PFSK-1 (cell line): ENCODE measurements around the gene TELO2.

Source experiments
- FOXP2 ChIP-seq: optimal IDR thresholded peaks from 2 replicates; pipeline ENCODE3; 2011; ENCODE audit warnings: borderline replicate concordance, control low read depth, inconsistent platforms; ENCODE audit not compliant: insufficient read depth; ENCODE audit errors: extremely low read length, extremely low read depth
- POLR2AphosphoS5 ChIP-seq: IDR thresholded peaks from 2 replicates; pipeline ENCODE4 v1.6.1; 2012; ENCODE audit warnings: low read depth, mild to moderate bottlenecking, control low read depth, low read length, moderate library complexity
- SIN3A ChIP-seq: IDR thresholded peaks from 2 replicates; pipeline ENCODE4 v1.6.1; 2012; ENCODE audit warnings: mild to moderate bottlenecking, low read length, moderate library complexity, borderline replicate concordance; ENCODE audit not compliant: insufficient read depth
- TAF1 ChIP-seq: IDR thresholded peaks from 2 replicates; pipeline ENCODE4 v1.6.1; 2012; ENCODE audit warnings: low read length, control low read depth, borderline replicate concordance; ENCODE audit not compliant: insufficient read depth
- TF ChIP-seq, protein P1 (sequence below), 2 experiments: IDR thresholded peaks; 2 replicates each; pipeline versions ENCODE4 v1.6.1 to v1.8.0; 2011 to 2012; ENCODE audit warnings: low read depth in 2 of 2, low read length in 2 of 2, control low read depth in 1 of 2, inconsistent platforms in 1 of 2, mild to moderate bottlenecking in 1 of 2, moderate library complexity in 1 of 2; ENCODE audit not compliant: insufficient read depth in 1 of 2

Gene TELO2

DNA sequence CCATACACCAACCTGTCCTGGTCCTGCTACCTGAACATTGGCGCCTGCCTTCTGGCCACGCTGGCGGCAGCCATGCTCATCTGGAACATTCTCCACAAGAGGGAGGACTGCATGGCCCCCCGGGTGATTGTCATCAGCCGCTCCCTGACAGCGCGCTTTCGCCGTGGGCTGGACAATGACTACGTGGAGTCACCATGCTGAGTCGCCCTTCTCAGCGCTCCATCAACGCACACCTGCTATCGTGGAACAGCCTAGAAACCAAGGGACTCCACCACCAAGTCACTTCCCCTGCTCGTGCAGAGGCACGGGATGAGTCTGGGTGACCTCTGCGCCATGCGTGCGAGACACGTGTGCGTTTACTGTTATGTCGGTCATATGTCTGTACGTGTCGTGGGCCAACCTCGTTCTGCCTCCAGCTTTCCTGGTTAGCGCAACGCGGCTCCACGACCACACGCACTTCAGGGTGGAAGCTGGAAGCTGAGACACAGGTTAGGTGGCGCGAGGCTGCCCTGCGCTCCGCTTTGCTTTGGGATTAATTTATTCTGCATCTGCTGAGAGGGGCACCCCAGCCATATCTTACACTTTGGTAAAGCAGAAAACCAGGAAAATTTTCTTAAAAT is 61.8 kb downstream of the TELO2 start:
- TF ChIP-seq TAF1 (no peak), FOXP2 (no peak), POLR2AphosphoS5 (no peak), SIN3A (no peak)
- TF ChIP-seq, protein P1, sequence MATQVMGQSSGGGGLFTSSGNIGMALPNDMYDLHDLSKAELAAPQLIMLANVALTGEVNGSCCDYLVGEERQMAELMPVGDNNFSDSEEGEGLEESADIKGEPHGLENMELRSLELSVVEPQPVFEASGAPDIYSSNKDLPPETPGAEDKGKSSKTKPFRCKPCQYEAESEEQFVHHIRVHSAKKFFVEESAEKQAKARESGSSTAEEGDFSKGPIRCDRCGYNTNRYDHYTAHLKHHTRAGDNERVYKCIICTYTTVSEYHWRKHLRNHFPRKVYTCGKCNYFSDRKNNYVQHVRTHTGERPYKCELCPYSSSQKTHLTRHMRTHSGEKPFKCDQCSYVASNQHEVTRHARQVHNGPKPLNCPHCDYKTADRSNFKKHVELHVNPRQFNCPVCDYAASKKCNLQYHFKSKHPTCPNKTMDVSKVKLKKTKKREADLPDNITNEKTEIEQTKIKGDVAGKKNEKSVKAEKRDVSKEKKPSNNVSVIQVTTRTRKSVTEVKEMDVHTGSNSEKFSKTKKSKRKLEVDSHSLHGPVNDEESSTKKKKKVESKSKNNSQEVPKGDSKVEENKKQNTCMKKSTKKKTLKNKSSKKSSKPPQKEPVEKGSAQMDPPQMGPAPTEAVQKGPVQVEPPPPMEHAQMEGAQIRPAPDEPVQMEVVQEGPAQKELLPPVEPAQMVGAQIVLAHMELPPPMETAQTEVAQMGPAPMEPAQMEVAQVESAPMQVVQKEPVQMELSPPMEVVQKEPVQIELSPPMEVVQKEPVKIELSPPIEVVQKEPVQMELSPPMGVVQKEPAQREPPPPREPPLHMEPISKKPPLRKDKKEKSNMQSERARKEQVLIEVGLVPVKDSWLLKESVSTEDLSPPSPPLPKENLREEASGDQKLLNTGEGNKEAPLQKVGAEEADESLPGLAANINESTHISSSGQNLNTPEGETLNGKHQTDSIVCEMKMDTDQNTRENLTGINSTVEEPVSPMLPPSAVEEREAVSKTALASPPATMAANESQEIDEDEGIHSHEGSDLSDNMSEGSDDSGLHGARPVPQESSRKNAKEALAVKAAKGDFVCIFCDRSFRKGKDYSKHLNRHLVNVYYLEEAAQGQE (IDR thresholded peaks at IDR 0.05; ENCODE audit: insufficient read depth in 1 of 2, low read depth in 2 of 2, low read length in 2 of 2): no peak

DNA sequence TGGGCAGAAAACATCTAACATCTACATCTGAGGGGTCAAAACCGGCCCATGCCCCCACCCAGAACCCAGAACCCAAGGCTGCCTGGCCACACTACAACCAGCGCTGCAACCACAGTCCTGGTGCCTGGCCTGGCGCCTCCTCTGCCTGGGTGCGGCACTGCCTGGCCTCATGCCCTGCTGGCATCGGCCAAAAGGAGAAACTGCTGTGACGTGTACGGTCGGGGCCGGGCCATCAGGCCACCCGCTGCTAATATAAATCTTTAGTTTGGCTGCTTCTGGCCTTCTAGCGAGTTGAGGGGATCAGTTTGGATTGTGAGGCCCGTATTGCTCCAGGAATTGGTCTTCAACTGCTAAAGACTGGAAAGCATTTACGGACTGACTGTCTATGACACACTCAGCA is 63.1 kb downstream of the TELO2 start:
- TF ChIP-seq, protein P1 (IDR thresholded peaks at IDR 0.05; ENCODE audit: insufficient read depth in 1 of 2, low read depth in 2 of 2, low read length in 2 of 2): no peak
- no peak for TF ChIP-seq SIN3A
- no peak for TF ChIP-seq FOXP2
- no peak for TF ChIP-seq TAF1
- TF ChIP-seq POLR2AphosphoS5: no peak

DNA sequence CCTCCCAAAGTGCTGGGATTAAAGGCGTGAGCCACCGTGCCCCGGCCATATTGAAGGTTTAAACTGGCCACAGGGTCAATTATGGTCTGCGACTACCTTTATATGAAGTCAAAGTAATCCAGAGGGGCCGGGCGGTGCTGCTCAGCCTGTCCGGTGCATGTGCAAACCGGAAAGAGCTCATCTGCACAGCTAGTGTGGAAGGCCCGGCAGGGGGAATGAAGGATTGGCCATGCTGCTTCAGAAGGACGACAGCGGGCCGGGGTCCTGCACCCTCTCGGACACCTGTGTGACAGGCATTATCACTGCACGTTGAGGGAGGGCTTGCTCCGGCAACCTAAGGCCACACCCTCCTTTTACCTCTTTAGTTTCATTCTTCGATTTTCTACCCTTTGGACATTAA is 63.9 kb downstream of the TELO2 start:
- TF ChIP-seq, protein P1 (IDR thresholded peaks at IDR 0.05; ENCODE audit: insufficient read depth in 1 of 2, low read depth in 2 of 2, low read length in 2 of 2): no peak
- TF ChIP-seq SIN3A (no peak), FOXP2 (no peak), POLR2AphosphoS5 (no peak), TAF1 (no peak)

DNA sequence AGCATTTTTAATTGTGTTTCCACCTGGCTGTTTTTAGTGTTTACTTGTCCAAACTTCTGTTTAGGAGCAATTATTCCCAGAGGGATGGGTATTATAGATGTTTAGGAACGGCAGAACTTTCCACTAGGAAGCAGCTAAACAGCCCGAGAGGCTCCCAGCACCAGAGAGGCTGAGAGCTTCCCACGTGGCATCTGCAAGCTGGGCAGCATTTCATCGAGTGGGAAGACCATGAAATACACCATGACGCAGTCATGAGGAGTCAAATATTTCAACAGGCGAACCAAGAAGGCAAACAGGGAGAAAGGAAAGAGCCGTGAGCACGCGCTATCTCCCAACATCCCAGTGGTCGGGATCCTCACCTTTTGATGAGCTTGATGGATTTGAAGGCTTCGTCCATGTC is 64.4 kb downstream of the TELO2 start:
- TF ChIP-seq POLR2AphosphoS5: no peak
- no peak for TF ChIP-seq FOXP2
- TF ChIP-seq, protein P1 (IDR thresholded peaks at IDR 0.05; ENCODE audit: insufficient read depth in 1 of 2, low read depth in 2 of 2, low read length in 2 of 2): no peak
- TF ChIP-seq SIN3A: no peak
- no peak for TF ChIP-seq TAF1

DNA sequence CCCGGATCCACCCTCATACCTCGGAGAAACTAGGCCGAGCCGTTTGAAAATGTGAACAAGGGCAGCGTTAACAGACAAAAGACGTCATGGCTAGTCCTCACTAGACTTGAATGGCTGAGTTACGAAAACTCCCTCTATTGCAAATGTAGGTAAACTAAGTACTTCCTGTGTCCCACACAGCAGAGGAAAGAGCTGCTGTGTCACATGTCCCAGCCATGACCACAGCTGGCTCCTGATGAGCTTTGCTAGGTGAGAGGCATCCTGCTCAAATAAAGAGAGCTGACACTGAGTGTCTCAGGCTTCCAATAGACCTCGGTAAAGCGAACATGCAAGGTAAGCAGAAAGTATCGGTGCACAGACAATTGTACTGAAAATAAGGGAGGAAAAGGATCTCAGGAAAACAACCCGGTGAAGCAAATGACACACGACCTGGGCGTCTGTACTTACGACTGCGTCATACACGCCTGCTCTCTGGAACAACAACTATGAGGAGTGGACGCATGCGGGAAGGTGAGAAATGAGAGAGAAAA is 66.4 kb downstream of the TELO2 start:
- TF ChIP-seq, protein P1 (IDR thresholded peaks at IDR 0.05; ENCODE audit: insufficient read depth in 1 of 2, low read depth in 2 of 2, low read length in 2 of 2): no peak
- TF ChIP-seq SIN3A (no peak), POLR2AphosphoS5 (no peak), TAF1 (no peak), FOXP2 (no peak)
